KOPT-K1 (cell line): Measurements from ENCODE around the gene STRA8.

Experiments used
- H3K27ac ChIP-seq: fragments of 200-600 bp; sonication (generic); 2 replicates; pipeline ENCODE4 v1.5.1; 2016; ENCODE audit warnings: antibody characterized with exemption, mild to moderate bottlenecking, low read depth, low read length; ENCODE audit not compliant: poor library complexity, severe bottlenecking
- H3K36me3 ChIP-seq: fragments of 200-600 bp; sonication (generic); 2 replicates; pipeline ENCODE4 v1.5.1; 2017; ENCODE audit warnings: antibody characterized with exemption, mild to moderate bottlenecking, low read length, moderate library complexity; ENCODE audit not compliant: insufficient read depth
- H3K9me3 ChIP-seq: fragments of 200-600 bp; sonication (generic); 2 replicates; pipeline ENCODE4 v1.5.1; 2017; ENCODE audit warnings: antibody characterized with exemption, low read length, mild to moderate bottlenecking; ENCODE audit not compliant: insufficient read depth, poor library complexity, severe bottlenecking

The STRA8 gene

GRCh38 chr7:135262623-135263320, 29.1 kb downstream of the STRA8 start:
- peaks cover 25% of the 10 kb centered on the region for H3K9me3 ChIP-seq
- H3K27ac ChIP-seq = no peak overlapping the region
- H3K36me3 ChIP-seq = no peaks in the 10 kb centered on the region

GRCh38 chr7:135263321-135263970, 29.8 kb downstream of the STRA8 start:
- H3K27ac ChIP-seq = no peak overlapping the region
- H3K9me3 ChIP-seq = peaks cover 25% of the 10 kb centered on the region
- H3K36me3 ChIP-seq = no peaks in the 10 kb centered on the region

- Histone ChIP-seq H3K9me3 (peaks cover 25% of the 10 kb centered on the region), H3K27ac (no peak overlapping the region), H3K36me3 (no peaks in the 10 kb centered on the region)
Observed at GRCh38 chr7:135265637-135266036, 32.0 kb downstream of the STRA8 start.

GRCh38 chr7:135269921-135270320, 36.3 kb downstream of the STRA8 start:
- Histone ChIP-seq H3K36me3 (no peaks in the 10 kb centered on the region), H3K27ac (no peak overlapping the region)

GRCh38 chr7:135270577-135271254, 37.1 kb downstream of the STRA8 start:
- Histone ChIP-seq H3K27ac (no peak overlapping the region), H3K9me3 (peaks cover 4% of the 10 kb centered on the region), H3K36me3 (no peaks in the 10 kb centered on the region)

More at GRCh38 chr7:135269921-135270320, 36.3 kb downstream of the STRA8 start:
- H3K9me3 ChIP-seq = peaks cover 6% of the 10 kb centered on the region

GRCh38 chr7:135271255-135271615, 37.6 kb downstream of the STRA8 start:
- Histone ChIP-seq H3K9me3 (peaks cover 4% of the 10 kb centered on the region), H3K36me3 (no peaks in the 10 kb centered on the region), H3K27ac (no peak overlapping the region)

- H3K36me3 ChIP-seq = no peaks in the 10 kb centered on the region
- no peak overlapping the region for H3K27ac ChIP-seq
- H3K9me3 ChIP-seq = no peaks in the 10 kb centered on the region
Observed at GRCh38 chr7:135272303-135272702, 38.7 kb downstream of the STRA8 start.

GRCh38 chr7:135273581-135273980, 39.9 kb downstream of the STRA8 start:
- Histone ChIP-seq H3K27ac (no peak overlapping the region), H3K36me3 (no peaks in the 10 kb centered on the region)

GRCh38 chr7:135274495-135275268, 41.0 kb downstream of the STRA8 start:
- Histone ChIP-seq H3K9me3 (no peaks in the 10 kb centered on the region), H3K36me3 (no peaks in the 10 kb centered on the region), H3K27ac (no peak overlapping the region)

More at GRCh38 chr7:135273581-135273980, 39.9 kb downstream of the STRA8 start:
- no peaks in the 10 kb centered on the region for H3K9me3 ChIP-seq

GRCh38 chr7:135275971-135276580, 42.4 kb downstream of the STRA8 start:
- no peaks in the 10 kb centered on the region for H3K36me3 ChIP-seq
- H3K27ac ChIP-seq = no peak overlapping the region
- H3K9me3 ChIP-seq = no peaks in the 10 kb centered on the region

GRCh38 chr7:135277161-135277560, 43.5 kb downstream of the STRA8 start:
- Histone ChIP-seq H3K9me3 (no peaks in the 10 kb centered on the region), H3K36me3 (no peaks in the 10 kb centered on the region), H3K27ac (no peak overlapping the region)

GRCh38 chr7:135281363-135281949, 47.8 kb downstream of the STRA8 start:
- Histone ChIP-seq H3K36me3 (no peaks in the 10 kb centered on the region), H3K27ac (no peak overlapping the region), H3K9me3 (no peaks in the 10 kb centered on the region)

DNA sequence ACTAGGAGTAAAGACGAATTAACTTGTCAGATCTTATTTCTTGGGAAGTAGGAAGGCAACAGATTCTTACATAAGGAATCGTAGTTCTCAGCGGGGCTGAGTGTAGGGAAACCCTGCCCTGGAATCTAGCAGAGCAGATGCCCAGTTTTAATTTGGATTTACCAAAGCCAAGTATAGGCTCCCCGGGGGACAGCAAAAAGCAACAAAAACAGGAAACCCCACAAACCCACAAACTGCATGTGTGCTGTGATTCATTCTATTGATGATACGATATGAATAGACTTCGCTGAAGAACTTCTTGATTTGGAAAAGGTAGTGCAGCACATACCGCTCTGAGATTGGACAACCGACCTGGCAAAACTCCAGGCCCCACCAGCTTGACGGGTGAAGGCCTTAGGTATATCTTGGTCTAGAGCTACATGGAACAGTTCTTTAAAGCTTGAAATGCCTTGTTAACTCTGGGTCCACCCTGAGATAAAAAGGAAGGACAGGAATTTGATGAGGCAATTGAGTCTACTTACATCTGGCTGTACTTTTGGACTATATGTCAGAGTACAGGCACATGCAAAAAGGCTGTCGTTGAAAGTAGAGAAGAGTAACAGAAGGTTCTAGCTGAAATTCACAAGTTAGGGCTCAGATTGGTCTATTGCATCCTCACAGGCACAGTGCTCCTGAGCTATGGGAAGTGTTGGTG, 49.1 kb downstream of the STRA8 start:
- Histone ChIP-seq H3K36me3 (no peaks in the 10 kb centered on the region), H3K27ac (no peak overlapping the region)

More for the DNA sequence above, 49.1 kb downstream of the STRA8 start:
- H3K9me3 ChIP-seq = no peaks in the 10 kb centered on the region
